ENCODE measurements around the gene OR52E5. TPM values are rescaled to one million over a fixed set of nuclear protein-coding genes. Genes with fewer than 3 reads are reported as not detected.

Gene OR52E5
- total RNA-seq, 1 experiment from 2014 or later, result not detected

- POLR2A ChIA-PET, result no interaction called here
- BruUV-seq (replicated peaks), result no TSS peak
- TF ChIP-seq POLR2AphosphoS5 (IDR thresholded peaks at IDR 0.05; ENCODE audit: low read depth, low read length), result no peak
- DNase-seq (ENCODE audit: low read depth, low spot score) (no peak), ATAC-seq (no peak)
- in situ Hi-C loops (cut with HindIII; ENCODE audit: low pct_unique_long_range_greater_than_20kb, low sequenced_read_pairs) (no loop called here), intact Hi-C loops (cut with micrococcal nuclease; ENCODE audit: unreplicated experiment) (no loop called here)
- Histone ChIP-seq H3K27me3 (ENCODE audit: control insufficient read depth, insufficient read depth, low read length) (no peaks in the 10 kb centered on the region), H3K36me3 (ENCODE audit: control insufficient read depth, insufficient read depth, low read length) (no peaks in the 10 kb centered on the region), H3K9me3 (ENCODE audit: control insufficient read depth, insufficient read depth, low read depth, low read length) (no peaks in the 10 kb centered on the region), H3K27ac (ENCODE audit: low read length) (no peak overlapping the region), H3K4me1 (ENCODE audit: control insufficient read depth, insufficient read depth, low read length) (no peaks in the 10 kb centered on the region), H3K4me3 (ENCODE audit: low read depth in 2 of 2, low read length in 2 of 2) (no peak overlapping the region)
- CTCF ChIA-PET, result no interaction called here
Observed at GRCh38 chr11:5865826-5866225, 27.2 kb upstream of the OR52E5 start.

- Histone ChIP-seq H3K27ac (ENCODE audit: low read length) (no peak overlapping the region), H3K27me3 (ENCODE audit: control insufficient read depth, insufficient read depth, low read length) (peaks cover 2% of the 10 kb centered on the region), H3K4me3 (ENCODE audit: low read depth in 2 of 2, low read length in 2 of 2) (no peak overlapping the region), H3K9me3 (ENCODE audit: control insufficient read depth, insufficient read depth, low read depth, low read length) (no peaks in the 10 kb centered on the region; the same call in 1 of the 2 replicates), H3K4me1 (ENCODE audit: control insufficient read depth, insufficient read depth, low read length) (no peaks in the 10 kb centered on the region), H3K36me3 (ENCODE audit: control insufficient read depth, insufficient read depth, low read length) (no peaks in the 10 kb centered on the region)
- BruUV-seq (replicated peaks), result no TSS peak
- ChIA-PET POLR2A (no interaction called here), CTCF (interaction anchor here (1.1 kb wide), 1 partner anchor 12 kb away, joined by 4 read pairs; no protein-coding TSS in a partner anchor)
- in situ Hi-C loops (cut with HindIII; ENCODE audit: low pct_unique_long_range_greater_than_20kb, low sequenced_read_pairs), result no loop called here
- no peak for TF ChIP-seq SIN3A (IDR thresholded peaks at IDR 0.05; ENCODE audit: borderline replicate concordance, insufficient read depth, low read depth, low read length)
- no peak for TF ChIP-seq TCF7L2 (IDR thresholded peaks at IDR 0.05; ENCODE audit: low read depth, low read length)
- no peak for TF ChIP-seq REST (IDR thresholded peaks at IDR 0.05; ENCODE audit: insufficient read depth in 1 of 2, low read depth in 2 of 2, low read length in 1 of 2)
- DNase-seq (ENCODE audit: low read depth, low spot score) (no peak), ATAC-seq (no peak)
- intact Hi-C loops (cut with micrococcal nuclease; ENCODE audit: unreplicated experiment), result no loop called here
Observed at GRCh38 chr11:5878564-5878963, 14.4 kb upstream of the OR52E5 start.

- H3K27ac ChIP-seq (ENCODE audit: low read length), result no peak within 1 kb of the TSS
- no peaks in the 10 kb centered on the region for H3K36me3 ChIP-seq (ENCODE audit: control insufficient read depth, insufficient read depth, low read length)
- peaks cover 4% of the 10 kb centered on the region for H3K27me3 ChIP-seq (ENCODE audit: control insufficient read depth, insufficient read depth, low read length)
- DNase-seq (ENCODE audit: low read depth, low spot score) (no peak), ATAC-seq (no peak)
- no peaks in the 10 kb centered on the region; the same call in 1 of the 2 replicates for H3K9me3 ChIP-seq (ENCODE audit: control insufficient read depth, insufficient read depth, low read depth, low read length)
- H3K4me3 ChIP-seq (ENCODE audit: low read depth in 2 of 2, low read length in 2 of 2), result no peak within 1 kb of the TSS
- BruUV-seq (replicated peaks), result no TSS peak
- CTCF ChIA-PET, result no interaction called here
- POLR2A ChIA-PET, result no interaction called here
- in situ Hi-C loops (cut with HindIII; ENCODE audit: low pct_unique_long_range_greater_than_20kb, low sequenced_read_pairs) (no loop called here), intact Hi-C loops (cut with micrococcal nuclease; ENCODE audit: unreplicated experiment) (no loop called here)
- TF ChIP-seq TCF7L2 (IDR thresholded peaks at IDR 0.05; ENCODE audit: low read depth, low read length) (no peak), CTCF (IDR thresholded peaks at IDR 0.05) (no peak), POLR2AphosphoS5 (IDR thresholded peaks at IDR 0.05; ENCODE audit: low read depth, low read length) (no peak), SIN3A (IDR thresholded peaks at IDR 0.05; ENCODE audit: borderline replicate concordance, insufficient read depth, low read depth, low read length) (no peak), REST (IDR thresholded peaks at IDR 0.05; ENCODE audit: insufficient read depth in 1 of 2, low read depth in 2 of 2, low read length in 1 of 2) (no peak)
- no peaks in the 10 kb centered on the region for H3K4me1 ChIP-seq (ENCODE audit: control insufficient read depth, insufficient read depth, low read length)
Observed at GRCh38 chr11:5880329-5880728, 12.7 kb upstream of the OR52E5 start, which contains the start of gene OR52E4. OR52E4 (plus strand) TSS chr11:5880629; CDS start chr11:5884293, 3,664 bp downstream.

Data from Panc1 (cell line).